DOHH2 (cell line): ENCODE measurements around the gene CPNE2.

Experiments used
- H3F3A ChIP-seq: fragments of 200-600 bp; sonication (generic), shearing (Covaris generic); 2 replicates; pipeline ENCODE4 v1.6.0; 2016; ENCODE audit warnings: antibody characterized with exemption, mild to moderate bottlenecking; ENCODE audit not compliant: control insufficient read depth, insufficient read depth
- H3K27ac ChIP-seq: fragments of 200-600 bp; sonication (generic); 2 replicates; pipeline ENCODE4 v1.5.1; 2014; ENCODE audit warnings: low read depth, mild to moderate bottlenecking, low read length, moderate library complexity
- H3K27me3 ChIP-seq: fragments of 200-600 bp; sonication (generic); 2 replicates; pipeline ENCODE4 v1.6.1; 2014; ENCODE audit warnings: mild to moderate bottlenecking, low read length, mixed read lengths; ENCODE audit not compliant: control insufficient read depth
- H3K36me3 ChIP-seq: fragments of 200-600 bp; sonication (generic); 2 replicates; pipeline ENCODE4 v1.6.1; 2014; ENCODE audit warnings: mild to moderate bottlenecking, low read length, moderate library complexity, mixed read lengths; ENCODE audit not compliant: control insufficient read depth
- H3K4me1 ChIP-seq: fragments of 200-600 bp; sonication (generic); 2 replicates; pipeline ENCODE4 v1.6.1; 2014; ENCODE audit warnings: mild to moderate bottlenecking, low read length, mixed read lengths; ENCODE audit not compliant: control insufficient read depth
- H3K4me2 ChIP-seq: fragments of 200-600 bp; sonication (generic); 2 replicates; pipeline ENCODE4 v1.6.0; 2014; ENCODE audit warnings: mild to moderate bottlenecking, low read length, moderate library complexity
- H3K4me3 ChIP-seq: fragments of 200-600 bp; sonication (generic); 2 replicates; pipeline ENCODE4 v1.5.1; 2014; ENCODE audit warnings: mild to moderate bottlenecking, low read length, mixed read lengths
- H3K79me2 ChIP-seq: fragments of 200-600 bp; sonication (generic); 2 replicates; pipeline ENCODE4 v1.6.1; 2014; ENCODE audit warnings: mild to moderate bottlenecking, low read length, mixed read lengths; ENCODE audit not compliant: control insufficient read depth
- H3K9me2 ChIP-seq: fragments of 200-600 bp; sonication (generic); replicated peaks from 2 replicates; pipeline ENCODE4 v1.6.1; 2014; ENCODE audit warnings: mild to moderate bottlenecking, low read length, mixed read lengths; ENCODE audit not compliant: control insufficient read depth
- H3K9me3 ChIP-seq: fragments of 200-600 bp; sonication (generic); 2 replicates; pipeline ENCODE4 v1.6.1; 2014; ENCODE audit warnings: antibody characterized with exemption, low read length, mixed read lengths; ENCODE audit not compliant: control insufficient read depth, insufficient read depth
- H4K20me1 ChIP-seq: fragments of 200-600 bp; sonication (generic); 2 replicates; pipeline ENCODE4 v1.6.0; 2014; ENCODE audit warnings: low read depth, mild to moderate bottlenecking, antibody characterized with exemption, low read length, moderate library complexity; ENCODE audit not compliant: control insufficient read depth, insufficient read depth
- EZH2phosphoT487 ChIP-seq: fragments of 200-600 bp; sonication (generic); IDR thresholded peaks from 2 replicates; pipeline ENCODE4 v1.6.1; 2017; ENCODE audit warnings: borderline replicate concordance, mild to moderate bottlenecking, antibody characterized with exemption, low read length, moderate library complexity, mixed read lengths
- TF ChIP-seq, protein P1 (sequence below): fragments of 200-600 bp; sonication (generic); IDR thresholded peaks from one replicate; pipeline ENCODE4 v1.5.1; 2014; ENCODE audit warnings: antibody characterized with exemption, mild to moderate bottlenecking, low read depth, low read length; ENCODE audit not compliant: poor library complexity, severe bottlenecking

Gene CPNE2

DNA sequence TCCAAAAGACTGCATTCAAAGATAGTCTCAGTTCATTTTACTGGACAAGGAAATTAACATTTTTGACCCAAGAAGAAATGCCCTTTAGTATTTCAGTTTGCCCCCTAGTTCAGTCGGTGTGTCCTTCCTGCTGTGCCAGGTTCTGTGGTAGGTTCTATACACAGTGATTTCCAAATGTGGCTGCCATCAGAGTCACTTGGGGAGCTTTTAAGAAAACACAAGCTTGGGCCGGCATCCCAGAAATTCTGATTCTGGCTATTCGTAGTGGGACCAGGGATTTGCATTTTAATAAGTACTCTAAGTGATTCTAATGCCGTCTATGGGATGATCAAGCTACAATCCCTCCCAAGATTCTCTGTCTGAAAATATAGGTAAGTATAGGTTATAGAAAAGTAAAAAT, 103.9 kb downstream of the CPNE2 start:
- Histone ChIP-seq H3K4me1 (no peaks in the 10 kb centered on the region; the same call in 1 of the 2 replicates), H3K9me2 (no peaks in the 10 kb centered on the region), H3K79me2 (peaks cover 56% of the 10 kb centered on the region), H3K36me3 (no peaks in the 10 kb centered on the region), H3F3A (no peaks in the 10 kb centered on the region), H3K27ac (no peak overlapping the region), H4K20me1 (peaks cover 7% of the 10 kb centered on the region; the same call in 1 of the 2 replicates), H3K4me2 (no peak overlapping the region), H3K27me3 (no peaks in the 10 kb centered on the region), H3K9me3 (no peaks in the 10 kb centered on the region), H3K4me3 (no peak overlapping the region)
- no peak for TF ChIP-seq EZH2phosphoT487
- TF ChIP-seq, protein P1, sequence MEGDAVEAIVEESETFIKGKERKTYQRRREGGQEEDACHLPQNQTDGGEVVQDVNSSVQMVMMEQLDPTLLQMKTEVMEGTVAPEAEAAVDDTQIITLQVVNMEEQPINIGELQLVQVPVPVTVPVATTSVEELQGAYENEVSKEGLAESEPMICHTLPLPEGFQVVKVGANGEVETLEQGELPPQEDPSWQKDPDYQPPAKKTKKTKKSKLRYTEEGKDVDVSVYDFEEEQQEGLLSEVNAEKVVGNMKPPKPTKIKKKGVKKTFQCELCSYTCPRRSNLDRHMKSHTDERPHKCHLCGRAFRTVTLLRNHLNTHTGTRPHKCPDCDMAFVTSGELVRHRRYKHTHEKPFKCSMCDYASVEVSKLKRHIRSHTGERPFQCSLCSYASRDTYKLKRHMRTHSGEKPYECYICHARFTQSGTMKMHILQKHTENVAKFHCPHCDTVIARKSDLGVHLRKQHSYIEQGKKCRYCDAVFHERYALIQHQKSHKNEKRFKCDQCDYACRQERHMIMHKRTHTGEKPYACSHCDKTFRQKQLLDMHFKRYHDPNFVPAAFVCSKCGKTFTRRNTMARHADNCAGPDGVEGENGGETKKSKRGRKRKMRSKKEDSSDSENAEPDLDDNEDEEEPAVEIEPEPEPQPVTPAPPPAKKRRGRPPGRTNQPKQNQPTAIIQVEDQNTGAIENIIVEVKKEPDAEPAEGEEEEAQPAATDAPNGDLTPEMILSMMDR: no peak

DNA sequence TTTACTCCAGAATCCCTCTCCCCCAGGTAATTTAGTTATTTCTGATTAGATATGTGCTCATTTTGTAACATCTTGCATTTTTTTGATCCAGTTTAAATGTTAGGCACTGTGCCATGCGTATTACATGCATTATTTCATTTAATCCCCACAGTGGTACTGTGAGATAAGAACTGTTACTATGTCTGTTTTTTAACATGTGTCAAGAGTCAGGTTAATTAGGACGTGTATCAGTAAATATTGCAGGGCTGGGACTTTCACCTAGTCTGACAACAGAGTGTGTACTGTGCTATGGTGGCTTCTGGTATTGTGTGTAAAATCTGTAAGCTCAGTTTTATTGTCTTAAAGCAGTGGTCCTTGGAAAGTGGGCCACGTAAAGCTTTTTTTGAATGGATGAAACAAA, 104.4 kb downstream of the CPNE2 start:
- no peak for TF ChIP-seq EZH2phosphoT487
- TF ChIP-seq, protein P1: no peak
- Histone ChIP-seq H3K27ac (no peak overlapping the region), H4K20me1 (peaks cover 7% of the 10 kb centered on the region; the same call in 1 of the 2 replicates), H3K36me3 (no peaks in the 10 kb centered on the region), H3F3A (no peaks in the 10 kb centered on the region), H3K79me2 (peaks cover 51% of the 10 kb centered on the region), H3K27me3 (no peaks in the 10 kb centered on the region), H3K4me1 (no peaks in the 10 kb centered on the region), H3K9me2 (no peaks in the 10 kb centered on the region), H3K9me3 (no peaks in the 10 kb centered on the region), H3K4me3 (no peak overlapping the region), H3K4me2 (no peak overlapping the region)
